ENCODE measurements around the gene ANKLE2. TPM values are rescaled to one million over a fixed set of nuclear protein-coding genes. Genes with fewer than 3 reads are reported as not detected.

ANKLE2 gene
- total RNA-seq, 1 donor from 2014 or later = 55.9 TPM

DNA sequence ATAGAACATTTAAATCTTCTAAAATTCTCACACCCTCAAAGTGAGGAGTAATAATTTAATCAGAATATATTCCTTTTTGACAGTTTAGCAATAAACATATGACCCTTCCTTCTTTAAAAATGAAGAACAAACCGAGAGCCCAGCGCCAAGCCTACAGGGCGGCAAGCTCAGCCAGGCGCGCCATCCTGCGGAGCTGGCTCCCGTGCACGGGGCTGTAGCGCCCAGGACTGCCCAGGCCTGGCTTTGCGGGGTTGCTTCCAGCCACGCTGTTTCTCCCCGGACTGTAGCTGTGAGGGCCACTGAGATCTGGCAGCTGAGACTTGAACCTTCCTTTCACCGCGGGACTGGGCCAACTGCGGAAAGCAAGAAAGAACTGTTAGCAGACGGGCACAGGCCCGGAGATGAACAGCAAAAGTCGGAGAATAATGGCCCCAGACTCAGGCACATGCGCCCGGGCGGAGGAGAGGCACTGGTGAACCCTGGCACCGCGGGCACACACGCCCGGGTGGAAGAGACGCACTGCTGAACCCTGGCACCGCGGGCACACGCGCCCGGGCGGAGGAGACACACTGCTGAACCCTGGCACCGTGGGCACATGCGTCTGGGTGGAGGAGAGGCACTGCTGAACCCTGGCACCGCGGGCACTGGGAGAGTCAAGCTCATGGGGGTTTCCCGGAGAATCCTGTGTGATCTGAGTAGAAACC, 34.4 kb downstream of the ANKLE2 start:
- intact Hi-C loops (cut with DNase I) = no loop called here
- DNase-seq (ENCODE audit: low spot score) (no peak), ATAC-seq (peak; percentile 20)

- DNase-seq (ENCODE audit: low spot score) = no peak
- intact Hi-C loops (cut with DNase I) = no loop called here
- no peak for ATAC-seq
These were observed 35.2 kb downstream of the ANKLE2 start for GRCh38 chr12:132726386-132726785.

GRCh38 chr12:132724506-132725241, 37.0 kb downstream of the ANKLE2 start:
- ATAC-seq (no peak), DNase-seq (ENCODE audit: low spot score) (no peak)
- intact Hi-C loops (cut with DNase I) = no loop called here

- DNase-seq (ENCODE audit: low spot score) (no peak), ATAC-seq (no peak)
- intact Hi-C loops (cut with DNase I) = no loop called here
These were observed 37.9 kb downstream of the ANKLE2 start for GRCh38 chr12:132723764-132724140.

DNA sequence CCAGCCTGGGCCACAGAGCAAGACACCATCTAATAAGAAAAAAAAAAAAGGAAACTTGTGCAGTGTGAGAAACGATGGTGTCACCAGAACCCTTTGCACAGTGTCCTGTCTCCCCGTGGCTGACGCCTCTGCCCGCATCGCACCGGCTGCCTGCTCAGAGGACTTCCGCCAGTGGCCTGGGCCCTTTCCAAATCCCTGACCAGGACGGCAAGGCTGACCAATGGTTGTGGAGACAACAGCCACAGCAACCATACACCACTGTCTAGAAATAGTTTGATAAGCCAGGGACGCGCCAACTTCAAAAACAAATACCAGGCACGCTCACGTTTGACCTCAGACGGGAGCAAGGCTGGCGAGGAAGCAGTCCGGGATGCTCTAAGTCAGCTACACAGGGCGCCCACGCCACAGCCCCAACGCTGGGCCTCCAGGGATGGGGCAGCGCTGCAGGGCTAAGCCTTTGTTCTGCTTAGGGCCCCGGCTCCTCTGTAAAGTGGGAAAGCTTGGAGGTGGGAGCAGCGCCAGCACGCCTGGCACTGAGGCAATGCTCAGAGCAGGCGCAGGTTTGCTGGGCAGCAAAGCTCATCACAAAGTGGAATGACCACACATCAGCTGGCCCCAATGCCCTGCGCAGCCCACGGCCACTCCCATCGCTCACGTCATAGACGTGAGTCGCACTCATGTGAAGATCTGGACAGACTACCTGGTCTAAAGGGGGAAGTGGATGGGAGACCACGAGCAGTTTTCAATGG, 38.4 kb downstream of the ANKLE2 start:
- ATAC-seq (no peak), DNase-seq (ENCODE audit: low spot score) (no peak)
- intact Hi-C loops (cut with DNase I) = no loop called here

- ATAC-seq = no peak
- no peak for DNase-seq (ENCODE audit: low spot score)
- intact Hi-C loops (cut with DNase I) = no loop called here
These were observed 40.9 kb downstream of the ANKLE2 start for GRCh38 chr12:132720606-132721345.

- no peak for ATAC-seq
- intact Hi-C loops (cut with DNase I) = no loop called here
- no peak for DNase-seq (ENCODE audit: low spot score)
These were observed 41.7 kb downstream of the ANKLE2 start for GRCh38 chr12:132719954-132720324.

DNA sequence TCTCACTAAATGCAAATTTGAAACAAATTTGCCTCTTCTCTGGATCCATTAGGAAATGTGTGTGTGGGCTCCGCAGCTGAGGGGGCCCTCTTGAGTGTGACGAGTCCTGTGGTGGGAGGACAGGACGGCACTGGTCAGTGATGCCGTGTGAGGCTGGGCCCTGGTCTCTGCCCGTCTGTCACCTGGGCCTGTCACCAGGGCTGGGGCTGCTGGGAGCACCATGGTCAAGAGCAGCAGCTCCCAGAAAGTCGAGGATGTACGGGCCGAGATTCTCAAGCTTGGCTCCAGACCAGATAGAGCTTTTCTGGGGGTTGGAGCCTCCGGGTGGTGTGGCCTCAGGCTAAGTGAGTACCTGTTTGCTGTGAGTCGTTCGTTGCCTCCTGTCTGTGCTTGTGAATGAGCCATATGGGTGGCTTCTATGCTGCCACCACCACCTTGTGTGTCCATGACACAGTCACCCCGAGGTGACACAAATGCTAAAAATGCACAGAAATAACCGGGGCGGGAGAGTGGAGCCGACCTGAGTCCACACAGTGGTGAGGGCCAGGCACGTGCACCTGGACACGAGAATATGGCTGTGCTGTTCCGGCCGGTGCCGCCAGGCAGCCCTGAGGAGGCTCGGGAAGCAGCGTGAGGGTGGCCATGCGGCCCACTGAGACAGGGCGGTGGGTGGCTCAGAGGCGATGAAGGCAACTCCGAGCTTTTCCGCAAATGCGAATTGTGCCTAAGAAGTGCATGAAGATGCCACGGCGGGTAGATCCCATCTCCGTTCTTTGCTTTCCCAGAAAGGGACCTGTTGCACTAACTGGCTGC, 42.3 kb downstream of the ANKLE2 start:
- no peak for ATAC-seq

GRCh38 chr12:132718644-132719043, 43.0 kb downstream of the ANKLE2 start:
- ATAC-seq (no peak), DNase-seq (ENCODE audit: low spot score) (no peak)
- intact Hi-C loops (cut with DNase I) = no loop called here

More for the DNA sequence above, 42.3 kb downstream of the ANKLE2 start:
- no peak for DNase-seq (ENCODE audit: low spot score)
- intact Hi-C loops (cut with DNase I) = no loop called here

DNA sequence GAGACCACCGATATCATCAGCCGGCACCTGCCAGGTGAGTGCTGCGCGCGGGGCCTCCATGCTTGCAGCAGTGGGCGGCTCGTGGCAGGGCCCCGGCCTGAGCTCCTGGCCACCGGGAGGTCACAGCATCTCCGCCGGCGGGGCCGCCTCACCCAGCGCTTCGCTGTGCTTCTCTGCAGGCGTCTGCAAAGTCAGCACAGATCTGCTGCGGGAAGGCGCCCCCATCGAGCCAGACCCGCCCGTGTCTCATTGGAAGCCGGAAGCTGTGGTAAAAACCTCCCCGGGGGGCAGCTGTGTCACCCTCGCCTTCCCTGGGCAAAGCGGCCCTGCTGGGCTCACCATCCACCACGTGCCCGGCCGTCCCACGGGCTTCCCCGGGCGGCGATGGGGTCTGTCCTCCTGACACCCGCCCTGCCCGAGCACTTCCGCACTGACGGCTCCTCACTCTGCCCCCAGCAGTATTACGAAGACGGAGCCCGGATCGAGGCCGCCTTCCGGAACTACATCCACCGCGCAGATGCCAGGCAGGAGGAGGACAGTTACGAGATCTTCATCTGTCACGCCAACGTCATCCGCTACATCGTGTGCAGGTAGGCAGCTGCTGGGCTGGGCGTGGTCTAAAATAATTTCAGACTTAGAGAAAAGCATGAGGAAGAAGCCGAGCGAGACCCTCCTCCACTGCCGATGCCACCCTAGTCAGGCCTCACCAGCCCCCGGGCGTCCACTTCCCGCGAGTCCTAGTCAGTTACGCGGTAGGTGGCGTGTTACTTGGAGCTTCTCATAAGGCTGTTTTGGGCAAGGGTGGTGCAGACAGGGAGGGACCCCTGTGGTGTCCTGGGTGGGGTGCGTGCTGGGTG, 43.9 kb downstream of the ANKLE2 start:
- ATAC-seq = no peak

DNA sequence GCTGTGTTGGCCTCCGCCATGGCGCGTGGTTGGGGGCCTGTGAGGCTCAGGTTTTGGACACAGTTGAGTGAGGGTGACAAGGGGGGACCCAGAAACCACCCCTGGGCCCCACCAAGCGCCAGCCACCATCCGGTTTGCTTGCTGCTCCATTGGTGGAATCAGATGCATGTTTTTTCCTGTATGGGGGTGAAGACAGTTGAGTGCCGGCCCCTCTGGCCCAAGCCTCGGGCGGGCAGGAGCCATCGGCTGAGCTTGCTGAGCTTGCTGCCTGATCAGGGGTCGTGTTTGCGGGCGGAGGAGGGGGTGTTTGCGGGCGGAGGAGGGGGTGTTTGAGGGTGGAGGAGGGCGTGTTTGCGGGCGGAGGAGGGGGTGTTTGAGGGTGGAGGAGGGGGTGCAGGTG, 44.6 kb downstream of the ANKLE2 start:
- ATAC-seq (no peak), DNase-seq (ENCODE audit: low spot score) (no peak)
- intact Hi-C loops (cut with DNase I) = no loop called here

More for the DNA sequence above, 43.9 kb downstream of the ANKLE2 start:
- no peak for DNase-seq (ENCODE audit: low spot score)
- intact Hi-C loops (cut with DNase I) = no loop called here

DNA sequence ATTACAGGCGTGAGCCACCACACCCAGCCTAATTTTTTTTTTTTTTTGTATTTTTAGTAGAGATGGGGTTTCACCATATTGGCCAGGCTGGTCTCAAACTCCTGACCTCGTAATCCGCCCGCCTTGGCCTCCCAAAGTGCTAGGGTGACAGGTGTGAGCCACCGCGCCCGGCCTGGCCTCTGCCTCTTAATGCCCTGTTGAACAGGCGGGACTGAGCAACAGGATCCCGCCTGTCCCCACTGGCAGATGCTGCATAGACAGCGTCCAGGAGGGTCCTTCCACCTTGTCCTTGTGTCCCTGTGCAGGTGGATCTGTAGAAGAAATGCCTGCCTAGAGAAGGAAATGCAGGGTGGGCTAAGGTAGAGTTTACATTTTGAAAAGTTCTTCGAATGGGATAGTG, 45.3 kb downstream of the ANKLE2 start:
- intact Hi-C loops (cut with DNase I) = no loop called here
- DNase-seq (ENCODE audit: low spot score) (no peak), ATAC-seq (no peak)

DNA sequence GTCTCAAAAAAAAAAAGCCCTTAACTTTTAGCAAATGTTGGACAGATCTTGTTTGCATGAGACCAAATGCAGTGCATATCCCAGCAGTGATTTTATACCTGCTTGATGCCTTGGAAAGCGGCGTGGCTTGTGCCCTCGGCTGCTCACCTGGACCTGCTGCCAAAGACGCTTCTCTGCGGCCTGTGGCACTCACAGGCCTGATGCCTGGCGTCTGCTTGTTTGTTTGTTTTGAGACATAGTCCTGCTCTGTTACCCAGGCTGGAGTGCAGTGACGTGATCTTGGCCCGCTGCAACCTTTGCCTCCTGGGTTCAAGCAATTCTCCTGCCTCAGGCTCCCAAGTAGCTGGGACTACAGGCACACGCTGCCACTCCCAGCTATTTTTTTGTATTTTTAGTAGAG, 45.8 kb downstream of the ANKLE2 start:
- DNase-seq (ENCODE audit: low spot score) (no peak), ATAC-seq (no peak)
- intact Hi-C loops (cut with DNase I) = no loop called here

GRCh38 chr12:132713123-132713522, 48.5 kb downstream of the ANKLE2 start:
- ATAC-seq = no peak
- intact Hi-C loops (cut with DNase I) = no loop called here
- no peak for DNase-seq (ENCODE audit: low spot score)

DNA sequence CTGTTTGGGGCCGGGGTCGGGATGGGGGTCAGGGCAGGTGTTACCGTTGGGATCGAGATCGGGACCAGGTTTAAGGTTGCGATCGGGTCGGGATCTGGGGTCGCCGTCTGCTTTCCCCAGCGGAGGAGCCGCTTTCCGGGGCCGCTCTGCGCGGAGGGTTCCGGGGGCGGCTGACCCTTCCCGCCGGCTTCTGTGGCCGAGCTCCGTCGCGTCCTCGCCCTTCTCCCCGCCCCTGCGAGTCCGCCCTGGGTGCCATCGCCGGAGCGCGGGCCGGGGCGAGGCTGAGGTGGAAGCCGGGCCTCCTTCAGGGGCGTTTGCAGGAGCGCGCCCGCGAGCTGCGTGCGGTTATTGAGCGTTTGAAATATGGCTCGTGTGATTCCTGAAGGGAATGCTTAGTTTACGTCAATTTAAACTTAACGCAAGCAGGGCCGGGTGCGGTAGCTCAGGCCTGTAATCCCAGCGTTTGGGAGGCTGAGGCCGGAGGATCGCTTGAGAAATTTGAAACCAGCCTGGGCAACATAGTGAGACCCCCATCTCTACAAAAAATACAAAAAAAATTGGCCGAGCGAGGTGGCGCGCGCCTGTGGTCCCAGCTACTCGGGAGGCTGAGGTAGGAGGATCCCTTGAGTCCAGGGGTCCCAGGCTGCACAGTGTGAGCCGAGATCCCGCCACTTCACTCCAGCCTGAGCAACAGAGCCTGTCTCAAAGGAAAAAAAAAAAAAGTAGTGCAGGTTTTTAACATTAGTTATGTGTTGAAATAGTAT, 50.4 kb downstream of the ANKLE2 start:
- DNase-seq (ENCODE audit: low spot score) (no peak), ATAC-seq (no peak)
- intact Hi-C loops (cut with DNase I) = no loop called here

- peak; percentile 82 for DNase-seq (ENCODE audit: low spot score)
These were observed 51.1 kb downstream of the ANKLE2 start, which contains the start of gene PGAM5 for GRCh38 chr12:132710405-132711079. PGAM5 (plus strand) TSS chr12:132710842; CDS start chr12:132710877, 35 bp downstream.

More at GRCh38 chr12:132710405-132711079, 51.1 kb downstream of the ANKLE2 start, which contains the start of gene PGAM5:
- ATAC-seq = peak; percentile 93
- intact Hi-C loops (cut with DNase I) = no loop called here

All from sciatic nerve (tissue), 2 donors.